A549 treated with Mapracorat at 1 μM for 4 hours (cell line): Measurements from ENCODE around the gene CST5. TPM values are rescaled to one million over a fixed set of nuclear protein-coding genes. Genes with fewer than 3 reads are reported as not detected.

ENCODE experiments used
- total RNA-seq: library from RNA; stranded (reverse); fragments of 200-300 nt; extraction: Qiagen RNA extraction; gene quantifications from 5 replicates; pipeline ENCODE4 v1.2.3, GENCODE V29; 2022

CST5 gene, protein sequence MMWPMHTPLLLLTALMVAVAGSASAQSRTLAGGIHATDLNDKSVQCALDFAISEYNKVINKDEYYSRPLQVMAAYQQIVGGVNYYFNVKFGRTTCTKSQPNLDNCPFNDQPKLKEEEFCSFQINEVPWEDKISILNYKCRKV
- not detected in 5 replicates for total RNA-seq

DNA sequence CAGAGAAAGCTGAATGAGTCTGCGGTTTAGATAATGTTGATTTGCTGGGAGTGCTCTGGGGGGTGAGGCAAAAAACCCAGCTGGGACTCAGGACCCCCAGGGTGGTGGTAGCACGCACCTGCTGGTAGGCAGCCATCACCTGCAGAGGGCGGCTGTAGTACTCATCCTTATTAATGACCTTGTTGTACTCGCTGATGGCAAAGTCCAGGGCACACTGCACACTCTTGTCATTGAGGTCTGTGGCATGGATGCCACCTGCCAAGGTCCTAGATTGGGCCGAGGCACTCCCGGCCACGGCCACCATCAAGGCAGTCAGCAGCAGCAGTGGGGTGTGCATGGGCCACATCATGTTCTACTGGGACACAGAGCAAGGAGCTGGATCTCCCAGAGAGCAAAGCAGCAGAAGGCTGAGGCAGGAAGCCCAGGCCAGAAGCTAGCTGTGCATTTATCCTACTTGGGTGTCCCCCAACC is at the start of gene CST5:
Gene CST5 (minus strand): TSS at position 421 of the 471 bp plus-strand sequence. CDS start 72 bp downstream, at position 349.

DNA sequence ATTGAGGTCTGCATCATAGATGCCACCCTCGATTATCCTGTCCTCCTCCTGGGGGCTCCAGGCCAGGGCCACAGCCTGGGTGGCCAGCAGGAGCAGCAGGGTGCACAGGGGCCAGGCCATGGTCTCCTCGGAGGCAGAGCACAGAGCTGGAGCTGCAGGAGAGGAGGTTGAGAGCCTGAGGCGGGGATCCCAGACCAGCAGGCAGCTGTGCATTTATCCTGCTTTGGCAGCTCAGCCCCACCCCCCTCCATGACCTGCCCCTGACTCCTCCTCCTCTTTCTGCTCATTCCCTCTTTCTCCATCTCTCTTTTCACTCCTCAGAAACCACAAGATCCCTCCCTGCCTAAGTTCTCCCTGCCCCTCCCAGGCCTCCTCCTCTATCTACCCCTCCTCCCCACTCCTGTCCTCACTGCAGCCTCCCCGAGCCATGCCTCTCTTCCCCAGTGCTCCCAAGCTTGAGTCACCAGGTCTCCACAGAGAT is 53.0 kb downstream of the CST5 start, which contains the start of gene CST2:
Gene CST2 (minus strand): TSS at position 189 of the 481 bp plus-strand sequence. CDS start 69 bp downstream, at position 120.

Other genes starting within 250 kb of the CST5 start
- 263 to 436 TPM (median 419 TPM) in 5 replicates for gene CST3, start 241.8 kb downstream of the CST5 start, total RNA-seq
- not detected in 5 replicates for gene CST4, start 190.7 kb downstream of the CST5 start, total RNA-seq
- gene CST1, start 128.8 kb downstream of the CST5 start, total RNA-seq, result 0.67 to 0.86 TPM (median 0.84 TPM) in 5 replicates
- gene CST2, start 53.0 kb downstream of the CST5 start, total RNA-seq, result 0.27 to 0.85 TPM (median 0.43 TPM) in 5 replicates
- gene GGTLC1, start 109.0 kb upstream of the CST5 start, total RNA-seq, result not detected in 5 replicates